ENCODE data around the gene ZNF532. TPM values are rescaled to one million over a fixed set of nuclear protein-coding genes. Genes with fewer than 3 reads are reported as not detected.
A peak's percentile ranks its signal among the peaks of the same experiment; 100 is the strongest.
"Not testable (repeated sequence)": the region's sequence is repeated elsewhere in the genome, so short reads cannot be mapped to it uniquely, and the experiment has no call there.

ZNF532 gene
- total RNA-seq, 1 donor from 2014 or later: 69.4 TPM

GRCh38 chr18:58909521-58909920 is 44.8 kb downstream of the ZNF532 start:
- Histone ChIP-seq H3K27ac (ENCODE audit: low read depth, low read length) (no peak overlapping the region), H3K4me1 (ENCODE audit: control insufficient read depth in 3 of 3, insufficient read depth in 3 of 3, low read length in 3 of 3) (peaks cover 31 to 34% (median 31%) of the 10 kb centered on the region in 3 donors), H3K4me3 (ENCODE audit: low read length in 3 of 3) (no peak overlapping the region), H3K9ac (ENCODE audit: low read depth in 1 of 3, low read length in 3 of 3) (no peak overlapping the region), H3K36me3 (ENCODE audit: control insufficient read depth in 3 of 3, insufficient read depth in 3 of 3, low read length in 3 of 3) (peaks cover 4 to 9% (median 5%) of the 10 kb centered on the region in 3 donors), H3K27me3 (ENCODE audit: control insufficient read depth in 3 of 3, insufficient read depth in 3 of 3, low read length in 3 of 3) (no peaks in the 10 kb centered on the region), H3K9me3 (ENCODE audit: control insufficient read depth in 3 of 3, low read length in 3 of 3) (no peaks in the 10 kb centered on the region)

GRCh38 chr18:58911241-58911640 is 46.6 kb downstream of the ZNF532 start:
- peak overlapping the region in 2 of 3 donors; percentile 45 to 55 for H3K9ac ChIP-seq (ENCODE audit: low read depth in 1 of 3, low read length in 3 of 3)
- peak overlapping the region in 2 of 3 donors; percentile 41 to 47 for H3K4me3 ChIP-seq (ENCODE audit: low read length in 3 of 3)
- peaks cover under 1 to 2% (median 2%) of the 10 kb centered on the region in 3 donors for H3K36me3 ChIP-seq (ENCODE audit: control insufficient read depth in 3 of 3, insufficient read depth in 3 of 3, low read length in 3 of 3)
- H3K27ac ChIP-seq (ENCODE audit: low read depth, low read length): peak overlapping the region; percentile 65
- H3K9me3 ChIP-seq (ENCODE audit: control insufficient read depth in 3 of 3, low read length in 3 of 3): no peaks in the 10 kb centered on the region
- H3K4me1 ChIP-seq (ENCODE audit: control insufficient read depth in 3 of 3, insufficient read depth in 3 of 3, low read length in 3 of 3): peaks cover 35 to 42% (median 41%) of the 10 kb centered on the region in 3 donors
- no peaks in the 10 kb centered on the region for H3K27me3 ChIP-seq (ENCODE audit: control insufficient read depth in 3 of 3, insufficient read depth in 3 of 3, low read length in 3 of 3)

- Histone ChIP-seq H3K27me3 (ENCODE audit: control insufficient read depth in 3 of 3, insufficient read depth in 3 of 3, low read length in 3 of 3) (no peaks in the 10 kb centered on the region), H3K9me3 (ENCODE audit: control insufficient read depth in 3 of 3, low read length in 3 of 3) (no peaks in the 10 kb centered on the region), H3K36me3 (ENCODE audit: control insufficient read depth in 3 of 3, insufficient read depth in 3 of 3, low read length in 3 of 3) (peaks cover 2 to 6% (median 5%) of the 10 kb centered on the region in 3 donors), H3K27ac (ENCODE audit: low read depth, low read length) (peak overlapping the region; percentile 65), H3K4me3 (ENCODE audit: low read length in 3 of 3) (peak overlapping the region in 2 of 3 donors; percentile 41 to 47), H3K4me1 (ENCODE audit: control insufficient read depth in 3 of 3, insufficient read depth in 3 of 3, low read length in 3 of 3) (peaks cover 38 to 42% (median 42%) of the 10 kb centered on the region in 3 donors), H3K9ac (ENCODE audit: low read depth in 1 of 3, low read length in 3 of 3) (peak overlapping the region in 2 of 3 donors; percentile 45 to 55)
These were observed 47.1 kb downstream of the ZNF532 start for GRCh38 chr18:58911766-58912165.

GRCh38 chr18:58915006-58915799 is 50.5 kb downstream of the ZNF532 start:
- peaks cover 36 to 46% (median 45%) of the 10 kb centered on the region in 3 donors for H3K4me1 ChIP-seq (ENCODE audit: control insufficient read depth in 3 of 3, insufficient read depth in 3 of 3, low read length in 3 of 3)
- peaks cover 23 to 29% (median 24%) of the 10 kb centered on the region in 3 donors for H3K36me3 ChIP-seq (ENCODE audit: control insufficient read depth in 3 of 3, insufficient read depth in 3 of 3, low read length in 3 of 3)
- H3K27ac ChIP-seq (ENCODE audit: low read depth, low read length): peak overlapping the region; percentile 15
- H3K9ac ChIP-seq (ENCODE audit: low read depth in 1 of 3, low read length in 3 of 3): no peak overlapping the region
- no peaks in the 10 kb centered on the region for H3K27me3 ChIP-seq (ENCODE audit: control insufficient read depth in 3 of 3, insufficient read depth in 3 of 3, low read length in 3 of 3)
- no peak overlapping the region for H3K4me3 ChIP-seq (ENCODE audit: low read length in 3 of 3)
- H3K9me3 ChIP-seq (ENCODE audit: control insufficient read depth in 3 of 3, low read length in 3 of 3): no peaks in the 10 kb centered on the region

GRCh38 chr18:58915995-58916394 is 51.3 kb downstream of the ZNF532 start:
- no peak overlapping the region for H3K9ac ChIP-seq (ENCODE audit: low read depth in 1 of 3, low read length in 3 of 3)
- H3K27me3 ChIP-seq (ENCODE audit: control insufficient read depth in 3 of 3, insufficient read depth in 3 of 3, low read length in 3 of 3): no peaks in the 10 kb centered on the region
- no peaks in the 10 kb centered on the region for H3K9me3 ChIP-seq (ENCODE audit: control insufficient read depth in 3 of 3, low read length in 3 of 3)
- H3K4me1 ChIP-seq (ENCODE audit: control insufficient read depth in 3 of 3, insufficient read depth in 3 of 3, low read length in 3 of 3): peaks cover 31 to 49% (median 49%) of the 10 kb centered on the region in 3 donors
- no peak overlapping the region for H3K27ac ChIP-seq (ENCODE audit: low read depth, low read length)
- H3K36me3 ChIP-seq (ENCODE audit: control insufficient read depth in 3 of 3, insufficient read depth in 3 of 3, low read length in 3 of 3): peaks cover 21 to 29% (median 27%) of the 10 kb centered on the region in 3 donors
- no peak overlapping the region for H3K4me3 ChIP-seq (ENCODE audit: low read length in 3 of 3)

- not testable (repeated sequence) for H3K27ac ChIP-seq (ENCODE audit: low read depth, low read length); H3K9ac ChIP-seq (ENCODE audit: low read depth in 1 of 3, low read length in 3 of 3); H3K4me3 ChIP-seq (ENCODE audit: low read length in 3 of 3); H3K27me3 ChIP-seq (ENCODE audit: control insufficient read depth in 3 of 3, insufficient read depth in 3 of 3, low read length in 3 of 3); H3K9me3 ChIP-seq (ENCODE audit: control insufficient read depth in 3 of 3, low read length in 3 of 3)
- Histone ChIP-seq H3K36me3 (ENCODE audit: control insufficient read depth in 3 of 3, insufficient read depth in 3 of 3, low read length in 3 of 3) (peaks cover 29 to 41% (median 41%) of the 10 kb centered on the region in 3 donors), H3K4me1 (ENCODE audit: control insufficient read depth in 3 of 3, insufficient read depth in 3 of 3, low read length in 3 of 3) (peaks cover 9 to 35% (median 27%) of the 10 kb centered on the region in 3 donors)
These were observed 55.3 kb downstream of the ZNF532 start for GRCh38 chr18:58919934-58920333.

- peaks cover 11 to 34% (median 16%) of the 10 kb centered on the region in 3 donors for H3K4me1 ChIP-seq (ENCODE audit: control insufficient read depth in 3 of 3, insufficient read depth in 3 of 3, low read length in 3 of 3)
- no peak overlapping the region for H3K27ac ChIP-seq (ENCODE audit: low read depth, low read length)
- H3K27me3 ChIP-seq (ENCODE audit: control insufficient read depth in 3 of 3, insufficient read depth in 3 of 3, low read length in 3 of 3): no peaks in the 10 kb centered on the region
- no peak overlapping the region for H3K9ac ChIP-seq (ENCODE audit: low read depth in 1 of 3, low read length in 3 of 3)
- peaks cover 0 to 5% (median 2%) of the 10 kb centered on the region in 3 donors for H3K9me3 ChIP-seq (ENCODE audit: control insufficient read depth in 3 of 3, low read length in 3 of 3)
- H3K4me3 ChIP-seq (ENCODE audit: low read length in 3 of 3): no peak overlapping the region
- peaks cover 29 to 34% (median 33%) of the 10 kb centered on the region in 3 donors for H3K36me3 ChIP-seq (ENCODE audit: control insufficient read depth in 3 of 3, insufficient read depth in 3 of 3, low read length in 3 of 3)
These were observed 58.3 kb downstream of the ZNF532 start for GRCh38 chr18:58922995-58923394.

- Histone ChIP-seq H3K4me1 (ENCODE audit: control insufficient read depth in 3 of 3, insufficient read depth in 3 of 3, low read length in 3 of 3) (peaks cover 20 to 46% (median 29%) of the 10 kb centered on the region in 3 donors), H3K27ac (ENCODE audit: low read depth, low read length) (no peak overlapping the region), H3K4me3 (ENCODE audit: low read length in 3 of 3) (no peak overlapping the region), H3K36me3 (ENCODE audit: control insufficient read depth in 3 of 3, insufficient read depth in 3 of 3, low read length in 3 of 3) (peaks cover 15 to 20% (median 19%) of the 10 kb centered on the region in 3 donors), H3K27me3 (ENCODE audit: control insufficient read depth in 3 of 3, insufficient read depth in 3 of 3, low read length in 3 of 3) (no peaks in the 10 kb centered on the region), H3K9ac (ENCODE audit: low read depth in 1 of 3, low read length in 3 of 3) (no peak overlapping the region), H3K9me3 (ENCODE audit: control insufficient read depth in 3 of 3, low read length in 3 of 3) (peaks cover 0 to 5% (median 2%) of the 10 kb centered on the region in 3 donors)
These were observed 59.8 kb downstream of the ZNF532 start for GRCh38 chr18:58924473-58924872.

GRCh38 chr18:58927659-58928058 is 63.0 kb downstream of the ZNF532 start:
- Histone ChIP-seq H3K36me3 (ENCODE audit: control insufficient read depth in 3 of 3, insufficient read depth in 3 of 3, low read length in 3 of 3) (peaks cover 8 to 17% (median 13%) of the 10 kb centered on the region in 3 donors), H3K4me3 (ENCODE audit: low read length in 3 of 3) (no peak overlapping the region), H3K27me3 (ENCODE audit: control insufficient read depth in 3 of 3, insufficient read depth in 3 of 3, low read length in 3 of 3) (no peaks in the 10 kb centered on the region), H3K27ac (ENCODE audit: low read depth, low read length) (no peak overlapping the region), H3K4me1 (ENCODE audit: control insufficient read depth in 3 of 3, insufficient read depth in 3 of 3, low read length in 3 of 3) (peaks cover 20 to 32% (median 22%) of the 10 kb centered on the region in 3 donors), H3K9me3 (ENCODE audit: control insufficient read depth in 3 of 3, low read length in 3 of 3) (peaks cover 0 to 5% (median 2%) of the 10 kb centered on the region in 3 donors), H3K9ac (ENCODE audit: low read depth in 1 of 3, low read length in 3 of 3) (no peak overlapping the region)

- H3K9me3 ChIP-seq (ENCODE audit: control insufficient read depth in 3 of 3, low read length in 3 of 3): peaks cover 0 to 5% (median 2%) of the 10 kb centered on the region in 3 donors
- peak overlapping the region in 1 of 3 donors; percentile 27 for H3K9ac ChIP-seq (ENCODE audit: low read depth in 1 of 3, low read length in 3 of 3)
- peak overlapping the region in 2 of 3 donors; percentile 23 to 27 for H3K4me3 ChIP-seq (ENCODE audit: low read length in 3 of 3)
- H3K4me1 ChIP-seq (ENCODE audit: control insufficient read depth in 3 of 3, insufficient read depth in 3 of 3, low read length in 3 of 3): peaks cover 20 to 25% (median 22%) of the 10 kb centered on the region in 3 donors
- peak overlapping the region; percentile 23 for H3K27ac ChIP-seq (ENCODE audit: low read depth, low read length)
- peaks cover 6 to 13% (median 7%) of the 10 kb centered on the region in 3 donors for H3K36me3 ChIP-seq (ENCODE audit: control insufficient read depth in 3 of 3, insufficient read depth in 3 of 3, low read length in 3 of 3)
- no peaks in the 10 kb centered on the region for H3K27me3 ChIP-seq (ENCODE audit: control insufficient read depth in 3 of 3, insufficient read depth in 3 of 3, low read length in 3 of 3)
These were observed 63.7 kb downstream of the ZNF532 start for GRCh38 chr18:58928386-58928785.

All from skeletal muscle tissue (tissue), 4 donors.